ENCODE measurements around the gene NFE2.
"Not testable (repeated sequence)": the region's sequence is repeated elsewhere in the genome, so short reads cannot be mapped to it uniquely, and the experiment has no call there.

NFE2 gene

DNA sequence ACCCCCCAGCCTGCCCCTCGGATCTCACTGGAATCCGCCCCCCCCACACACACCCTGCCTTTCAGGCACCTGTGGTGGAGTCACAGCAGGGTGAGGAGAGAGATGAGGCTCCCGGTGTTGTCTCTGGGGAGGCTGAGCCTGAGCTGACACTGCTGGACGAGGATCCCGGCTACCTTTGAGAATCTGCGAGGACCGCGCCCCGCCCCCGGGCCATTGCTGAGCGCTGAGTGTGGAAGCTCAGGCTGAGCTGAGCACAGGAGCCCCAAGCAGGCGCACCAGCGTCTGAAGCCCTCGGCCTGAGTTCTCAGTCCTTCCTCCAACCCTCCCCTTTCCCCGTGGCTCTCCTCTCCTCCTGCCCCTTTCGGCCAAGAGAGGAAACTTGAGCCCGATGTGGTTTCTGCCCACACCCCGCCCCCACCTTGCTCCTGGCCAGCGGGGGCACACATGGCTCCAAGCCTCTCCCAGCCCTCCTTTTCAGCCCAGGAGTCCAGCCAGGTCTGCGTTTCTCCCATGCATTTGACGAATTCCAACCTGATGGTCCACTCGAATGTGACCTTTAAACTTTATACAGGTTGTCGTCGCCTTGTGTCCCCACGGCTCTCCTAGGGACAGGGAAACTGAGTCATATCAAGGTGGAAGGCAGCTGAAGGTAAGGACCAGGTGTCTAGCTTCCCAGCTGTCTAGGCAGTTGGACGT, at the start of gene NFE2:
Gene NFE2 (minus strand): TSS at position 284 of the 696 bp plus-strand sequence. CDS start 5,767 bp downstream, outside the sequence.
- DNase-seq, result peak; percentile 34

DNA sequence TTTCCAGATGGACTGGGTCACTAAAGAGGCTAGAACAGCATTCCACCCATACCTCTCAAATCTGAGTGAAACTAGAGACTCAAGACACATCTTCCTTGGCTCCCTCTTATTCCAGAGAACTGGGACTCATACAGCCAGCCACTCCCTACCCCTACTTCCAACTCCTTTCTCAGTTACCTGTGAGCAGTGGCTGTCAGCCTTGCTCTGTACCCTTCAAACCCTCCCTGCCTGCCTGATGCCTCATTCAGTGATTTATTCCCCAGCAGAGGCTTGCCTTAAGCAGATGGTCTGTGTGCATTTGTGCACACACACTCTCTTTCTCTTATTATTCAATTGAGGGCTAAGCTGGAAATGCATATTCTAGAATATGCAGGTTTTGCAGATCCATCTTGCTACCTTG, 48.9 kb upstream of the NFE2 start:
- DNase-seq, result no peak

- DNase-seq, result no peak
Measured at GRCh38 chr12:54349036-54349435, 48.2 kb upstream of the NFE2 start.

GRCh38 chr12:54341378-54342300, 40.8 kb upstream of the NFE2 start:
- no peak for DNase-seq

- DNase-seq, result no peak
Measured at GRCh38 chr12:54340846-54341245, 40.0 kb upstream of the NFE2 start.

- DNase-seq, result no peak
Measured at GRCh38 chr12:54338698-54339296, 38.0 kb upstream of the NFE2 start.

DNA sequence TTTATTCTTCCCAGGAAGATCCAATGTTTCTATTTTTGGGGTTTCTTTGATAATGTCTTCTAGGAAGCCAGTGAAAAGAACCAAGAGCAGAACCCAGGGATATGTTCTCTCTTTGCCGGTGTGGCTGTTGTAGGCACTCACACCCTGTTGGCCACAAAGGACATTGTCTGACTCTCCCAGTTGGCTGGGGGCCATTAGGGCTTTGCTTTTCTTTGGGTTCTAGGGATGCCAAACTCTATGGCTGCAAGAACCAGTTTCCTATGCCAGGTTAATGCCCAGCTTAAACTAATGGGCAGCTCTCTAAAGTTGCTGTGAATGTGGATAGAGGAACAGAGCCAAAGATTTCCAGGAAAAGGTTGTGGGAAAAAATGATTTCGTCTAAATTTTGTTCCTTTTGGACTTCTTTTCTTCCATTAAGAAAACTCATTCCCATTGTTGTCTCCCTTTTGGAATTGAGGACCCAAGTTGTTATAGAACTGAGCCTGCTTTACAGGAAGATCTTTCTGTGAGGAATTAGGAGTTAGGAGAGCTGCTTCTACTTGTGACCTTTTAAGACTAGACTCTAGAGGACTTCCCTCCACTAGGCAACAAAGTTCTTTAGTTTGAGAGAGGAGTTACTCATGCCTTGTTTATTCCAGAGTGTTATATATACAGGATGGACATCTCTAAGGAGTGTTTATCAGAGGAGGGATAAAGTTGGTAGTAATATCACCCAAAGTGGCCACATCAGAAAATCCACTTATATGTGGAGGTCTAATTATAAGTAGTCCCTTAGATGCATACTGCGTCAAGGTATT, 37.2 kb upstream of the NFE2 start:
- no peak for DNase-seq

DNA sequence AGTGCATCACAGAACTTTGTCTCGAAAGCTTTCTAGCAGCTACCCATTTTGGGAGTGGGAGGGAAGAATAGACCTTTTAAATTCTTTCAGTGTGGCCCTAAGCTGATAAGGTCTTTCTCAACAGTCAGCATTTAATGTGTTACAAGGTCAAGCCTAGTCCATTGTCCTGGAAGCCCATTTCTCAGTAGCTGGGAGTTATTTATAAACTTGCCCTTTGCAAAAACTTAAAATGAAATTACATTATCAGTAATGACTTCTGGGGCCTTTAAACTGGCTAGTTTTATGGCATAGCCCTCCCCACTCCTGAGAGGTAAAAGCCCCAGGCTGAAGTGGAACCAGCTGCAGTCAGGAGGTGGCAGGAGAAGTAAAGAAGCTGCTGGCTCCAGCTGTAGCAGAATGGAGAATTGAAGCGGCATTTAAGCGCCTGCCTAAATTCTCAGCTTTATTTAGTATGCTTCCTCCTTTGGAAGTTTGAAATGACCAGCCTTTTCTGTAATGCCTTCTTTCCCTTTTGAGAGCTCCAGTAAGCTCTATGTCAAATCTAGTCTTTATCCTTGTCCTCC, 36.5 kb upstream of the NFE2 start:
- DNase-seq, result no peak

DNA sequence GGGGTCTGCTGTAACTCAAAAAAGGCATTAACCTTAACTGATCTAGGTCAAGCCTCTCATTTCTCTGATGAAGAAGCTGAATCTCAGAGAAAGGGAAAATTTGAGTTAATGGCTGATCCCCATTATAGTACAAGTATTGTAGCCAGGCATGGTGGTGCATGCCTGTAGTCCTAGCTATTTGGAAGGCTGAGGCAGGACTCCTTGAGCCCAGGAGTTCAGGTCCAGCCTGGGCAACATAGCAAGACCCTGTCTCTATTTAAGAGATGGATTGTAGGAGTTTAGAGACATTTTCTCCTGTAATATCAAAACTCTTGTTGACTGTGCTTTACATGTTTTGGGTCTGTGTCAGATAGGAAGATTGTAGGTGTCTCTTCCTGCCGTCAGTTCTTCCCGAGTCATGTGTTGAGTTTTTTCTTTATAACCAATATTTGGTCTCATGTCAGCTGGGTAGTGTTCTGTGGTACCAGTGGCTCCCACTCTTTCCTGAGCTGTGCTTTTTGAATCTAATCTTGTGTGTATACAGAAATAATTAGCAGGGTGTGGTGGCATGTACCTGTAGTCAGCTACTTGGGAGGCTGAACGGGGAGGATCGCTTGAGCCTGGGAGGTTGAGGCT, 32.7 kb upstream of the NFE2 start:
- DNase-seq, result no peak

DNA sequence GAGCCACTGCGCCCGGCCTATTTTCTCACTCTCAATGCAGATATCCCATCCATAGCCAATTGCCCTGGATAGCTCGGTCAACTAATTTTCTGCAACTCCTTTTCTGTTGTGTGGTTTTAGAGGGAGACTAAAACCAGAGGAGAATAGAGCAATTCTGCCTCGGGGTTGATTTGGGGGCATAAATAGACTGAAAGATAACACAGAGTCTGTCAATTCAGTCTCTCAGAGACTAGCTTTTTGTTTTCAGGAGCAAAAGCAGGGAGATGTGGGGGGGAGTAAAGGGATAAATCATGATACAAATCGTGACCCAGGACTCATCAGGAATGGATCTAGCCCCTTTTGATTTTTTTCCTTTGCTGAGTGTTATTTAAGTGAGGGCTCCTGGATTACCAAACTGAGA, 30.6 kb upstream of the NFE2 start:
- DNase-seq, result no peak

GRCh38 chr12:54330442-54330841, 29.6 kb upstream of the NFE2 start:
- DNase-seq, result no peak

DNA sequence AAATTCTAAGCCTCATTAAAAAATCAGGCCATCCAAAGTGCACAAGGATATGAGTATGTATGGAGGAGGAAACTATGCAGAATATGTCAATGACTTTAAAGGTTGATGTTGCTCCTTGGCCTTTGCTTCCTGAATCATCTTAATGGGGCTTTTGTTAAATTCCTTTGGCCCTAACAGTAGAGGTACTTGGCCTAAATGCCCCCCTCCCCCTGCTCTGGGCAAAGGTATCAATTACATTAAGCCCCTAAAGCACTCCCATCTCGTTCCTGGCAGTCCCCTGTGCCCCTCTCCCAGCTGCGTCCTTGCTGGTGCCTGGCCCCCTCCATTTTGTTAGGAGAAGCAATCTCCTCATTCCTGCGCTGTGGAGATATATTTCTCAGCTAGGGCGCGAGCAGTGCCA, 28.9 kb upstream of the NFE2 start:
- no peak for DNase-seq

- no peak for DNase-seq
Measured at GRCh38 chr12:54328595-54329337, 28.0 kb upstream of the NFE2 start.

- not testable (repeated sequence) for DNase-seq
Measured at GRCh38 chr12:54325442-54326109, 24.8 kb upstream of the NFE2 start.

- DNase-seq, result peak; percentile 89
Measured at GRCh38 chr12:54324617-54325441, 24.0 kb upstream of the NFE2 start, which contains the start of gene COPZ1. Gene COPZ1, plus strand, starts transcription at chr12:54325131. Its CDS starts 33 bp downstream, at chr12:54325164.

GRCh38 chr12:54321363-54321762, 20.5 kb upstream of the NFE2 start:
- DNase-seq, result no peak

DNA sequence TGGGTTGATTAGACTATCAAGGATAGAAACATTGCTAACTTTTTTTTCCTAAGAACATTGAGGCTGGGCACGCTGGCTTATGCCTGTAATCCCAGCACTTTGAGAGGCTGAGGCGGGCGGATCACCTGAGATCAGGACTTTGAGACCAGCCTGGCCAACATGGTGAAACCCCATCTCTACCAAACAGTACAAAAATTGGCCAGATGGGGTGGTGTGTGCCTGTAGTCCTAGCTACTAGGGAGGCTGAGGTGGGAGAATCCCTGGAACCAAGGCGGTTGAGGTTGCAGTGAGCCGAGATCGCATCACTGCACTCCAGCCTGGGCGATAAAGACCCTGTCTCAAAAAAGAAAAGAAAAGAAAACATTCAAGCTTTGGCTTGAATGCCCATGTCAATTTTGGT, 11.5 kb upstream of the NFE2 start:
- DNase-seq, result not testable (repeated sequence)

DNA sequence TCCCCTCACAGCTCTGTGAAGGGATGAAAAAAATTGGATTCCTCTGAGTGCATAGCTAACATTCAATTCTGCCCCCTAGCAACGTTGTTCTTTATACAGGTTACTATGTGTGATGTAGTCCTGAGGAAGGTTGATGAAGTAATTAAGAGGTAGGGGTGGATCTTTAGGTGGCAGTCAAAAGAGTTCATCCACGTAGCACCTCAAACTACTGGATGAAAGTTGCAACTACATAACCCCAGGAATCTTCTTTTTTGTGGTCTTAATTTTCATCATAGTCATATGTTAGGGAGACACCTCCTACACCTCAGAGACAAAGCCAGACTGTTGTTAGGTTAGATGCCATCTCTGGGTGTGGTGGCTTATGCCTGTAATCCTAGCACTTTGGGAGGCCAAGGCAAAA, 10.2 kb upstream of the NFE2 start:
- DNase-seq, result no peak

DNA sequence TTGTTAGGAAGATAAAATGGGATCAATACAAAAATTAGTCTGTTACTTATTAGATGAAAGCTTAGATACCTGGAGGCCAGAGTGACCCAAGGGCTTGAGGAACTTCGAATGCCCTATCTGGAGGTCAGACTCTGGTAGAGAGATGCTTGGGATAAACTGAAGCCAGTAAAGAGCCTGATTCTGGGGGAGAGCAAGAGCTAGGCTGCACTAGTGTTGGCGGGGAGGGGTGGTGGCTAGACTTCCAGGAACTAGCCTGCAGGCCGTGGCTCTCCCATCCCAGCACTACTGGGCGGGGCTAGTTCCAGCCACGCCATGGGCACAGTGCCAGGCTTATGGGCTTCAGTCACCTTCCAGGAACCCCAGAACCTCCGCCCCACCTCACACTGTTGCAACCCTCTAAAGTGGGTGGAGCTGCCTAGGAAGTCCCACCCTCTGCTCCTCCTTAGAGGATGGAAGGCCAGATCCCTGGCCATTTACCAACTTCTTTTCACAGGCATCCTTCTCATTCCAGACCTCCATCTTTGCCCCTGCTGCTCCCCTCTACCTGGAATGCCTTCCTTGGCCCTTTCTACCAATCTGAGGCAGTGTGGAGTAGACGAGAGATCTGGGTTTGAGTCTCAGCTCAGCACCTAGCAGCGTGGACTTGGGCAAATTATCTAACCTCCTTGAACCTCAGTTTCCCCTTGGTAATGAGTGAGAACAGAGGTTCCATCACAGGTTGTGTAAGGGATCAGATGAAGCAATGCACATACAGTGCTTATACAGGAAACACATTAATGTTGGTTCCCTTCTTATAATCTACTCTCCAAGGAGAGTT, 6.3 kb upstream of the NFE2 start:
- DNase-seq, result no peak

Measured in activated CD4-positive, alpha-beta T cell treated with anti-CD3 and anti-CD28 coated beads, Interleukin-2, amount 50 U/mL, for 1 hour (primary cell).